GM18505 (cell line): Measurements from ENCODE around the gene ZDHHC8.
"Not testable (repeated sequence)": the region's sequence is repeated elsewhere in the genome, so short reads cannot be mapped to it uniquely, and the experiment has no call there.

ENCODE experiments used
- ATAC-seq: cut with Tn5 transposase; IDR thresholded peaks from one replicate; pipeline ENCODE4 v1.9.1; 2021; ENCODE audit not compliant: unreplicated experiment
- POLR2A ChIP-seq: IDR thresholded peaks from 4 replicates; pipeline ENCODE4 v1.6.1; 2011; ENCODE audit warnings: borderline replicate concordance; ENCODE audit not compliant: insufficient read depth, insufficient read length; ENCODE audit errors: extremely low read depth

Gene ZDHHC8

GRCh38 chr22:20153945-20154344 is 22.3 kb downstream of the ZDHHC8 start:
- no peak for TF ChIP-seq POLR2A
- ATAC-seq = no peak

GRCh38 chr22:20154602-20155187 is 23.1 kb downstream of the ZDHHC8 start:
- TF ChIP-seq POLR2A = no peak
- ATAC-seq = no peak

- no peak for ATAC-seq
- no peak for TF ChIP-seq POLR2A
Measured at GRCh38 chr22:20155330-20156041, 23.9 kb downstream of the ZDHHC8 start.

GRCh38 chr22:20156042-20156389 is 24.4 kb downstream of the ZDHHC8 start:
- TF ChIP-seq POLR2A = no peak

GRCh38 chr22:20156611-20157429 is 25.2 kb downstream of the ZDHHC8 start:
- TF ChIP-seq POLR2A = no peak
- ATAC-seq = no peak

More at GRCh38 chr22:20156042-20156389, 24.4 kb downstream of the ZDHHC8 start:
- no peak for ATAC-seq

- no peak for TF ChIP-seq POLR2A
- ATAC-seq = no peak
Measured at GRCh38 chr22:20157430-20158183, 26.0 kb downstream of the ZDHHC8 start.

GRCh38 chr22:20158391-20159036 is 26.9 kb downstream of the ZDHHC8 start:
- no peak for TF ChIP-seq POLR2A
- ATAC-seq = no peak

- no peak for TF ChIP-seq POLR2A
- ATAC-seq = no peak
Measured at GRCh38 chr22:20159076-20159475, 27.5 kb downstream of the ZDHHC8 start.

GRCh38 chr22:20159531-20159930 is 27.9 kb downstream of the ZDHHC8 start:
- ATAC-seq = not testable (repeated sequence)

GRCh38 chr22:20160041-20160440 is 28.4 kb downstream of the ZDHHC8 start:
- TF ChIP-seq POLR2A = no peak
- no peak for ATAC-seq

GRCh38 chr22:20164863-20165262 is 33.3 kb downstream of the ZDHHC8 start:
- no peak for TF ChIP-seq POLR2A
- no peak for ATAC-seq

GRCh38 chr22:20165421-20165820 is 33.8 kb downstream of the ZDHHC8 start:
- ATAC-seq = no peak
- no peak for TF ChIP-seq POLR2A

- no peak for ATAC-seq
- no peak for TF ChIP-seq POLR2A
Measured at GRCh38 chr22:20165913-20166312, 34.3 kb downstream of the ZDHHC8 start.
